H1 (cell line): ENCODE measurements around the gene ITGA11. TPM values are rescaled to one million over a fixed set of nuclear protein-coding genes. Genes with fewer than 3 reads are reported as not detected.
A peak's percentile ranks its signal among the peaks of the same experiment; 100 is the strongest.

Experiments used
- CTCF ChIA-PET: fragments of 300-600 bp; sonication (Branson Sonifier 250); formaldehyde crosslinking; loops from one replicate; lab custom pipeline; 2021; ENCODE audit not compliant: partially characterized antibody; lab: Charles Lee
- POLR2A ChIA-PET: fragments of 300-600 bp; sonication (Branson Sonifier 250); formaldehyde crosslinking; loops from one replicate; lab custom pipeline; 2021; ENCODE audit warnings: inconsistent platforms; ENCODE audit not compliant: partially characterized antibody; lab: Charles Lee
- DNase-seq, 2 experiments: peaks; one replicate each; pipeline versions ENCODE4 v3.0.0 to v3.0.0-alpha.2; 2010 to 2022; ENCODE audit warnings: low spot score in 2 of 2, low read depth in 1 of 2, mixed read lengths in 1 of 2
- FAIRE-seq: peaks from 2 replicates; lab custom pipeline; 2011; peaks lifted over from hg19 to GRCh38; lab: Jason Lieb, UNC
- H2AFZ ChIP-seq: 2 replicates; pipeline ENCODE4 v1.8.1; 2012; ENCODE audit warnings: low read length, inconsistent platforms
- H2AK5ac ChIP-seq: 2 replicates; pipeline ENCODE4 v1.6.1; 2013; ENCODE audit warnings: low read depth, low read length
- H2BK120ac ChIP-seq: replicated peaks from 2 replicates; pipeline ENCODE3; 2013; ENCODE audit warnings: low read depth, low read length, inconsistent platforms
- H2BK12ac ChIP-seq: 2 replicates; pipeline ENCODE4 v1.6.1; 2013; ENCODE audit warnings: low read depth, low read length
- H2BK15ac ChIP-seq: 2 replicates; pipeline ENCODE4 v1.6.1; 2013; ENCODE audit warnings: low read length
- H2BK20ac ChIP-seq: 2 replicates; pipeline ENCODE4 v1.6.1; 2013; ENCODE audit warnings: low read length
- H2BK5ac ChIP-seq: 2 replicates; pipeline ENCODE4 v1.6.1; 2013; ENCODE audit warnings: low read depth, low read length
- H3K14ac ChIP-seq: 2 replicates; pipeline ENCODE4 v1.6.1; 2013; ENCODE audit warnings: inconsistent platforms; ENCODE audit not compliant: insufficient read length
- H3K18ac ChIP-seq: 2 replicates; pipeline ENCODE4 v1.6.1; 2013; ENCODE audit warnings: low read length; ENCODE audit errors: extremely low read depth
- H3K23ac ChIP-seq: 2 replicates; pipeline ENCODE4 v1.6.1; 2013; ENCODE audit warnings: inconsistent platforms; ENCODE audit not compliant: insufficient read length
- H3K23me2 ChIP-seq: 2 replicates; pipeline ENCODE4 v1.6.1; 2013; ENCODE audit warnings: low read depth, low read length
- H3K27ac ChIP-seq: 2 replicates; pipeline ENCODE4 v1.6.1; 2011; ENCODE audit warnings: low read depth, low read length, inconsistent platforms
- H3K27me3 ChIP-seq, 4 experiments: replicated peaks in 1 of 4; 1 replicate in 1 of 4; 2 replicates in 3 of 4; pipeline versions ENCODE4 v1.6.1 to v1.8.1; 2011 to 2013; ENCODE audit warnings: low read length in 3 of 4, mild to moderate bottlenecking in 3 of 4, inconsistent platforms in 2 of 4, mixed read lengths in 2 of 4, moderate library complexity in 1 of 4; ENCODE audit not compliant: control insufficient read depth in 3 of 4, insufficient read depth in 3 of 4; ENCODE audit errors: extremely low read depth in 1 of 4
- H3K36me3 ChIP-seq, 4 experiments: 2 replicates each; pipeline versions ENCODE4 v1.6.1 to v1.8.1; 2011 to 2013; ENCODE audit warnings: mild to moderate bottlenecking in 4 of 4, low read length in 3 of 4, moderate library complexity in 2 of 4, control low read depth in 1 of 4, inconsistent platforms in 1 of 4; ENCODE audit not compliant: insufficient read depth in 4 of 4, control insufficient read depth in 2 of 4
- H3K4ac ChIP-seq: replicated peaks from 2 replicates; pipeline ENCODE3; 2013; ENCODE audit warnings: low read length, low read depth, mixed read lengths, inconsistent platforms; ENCODE audit not compliant: insufficient read length
- H3K4me1 ChIP-seq, 4 experiments: replicated peaks in 1 of 4; 1 replicate in 1 of 4; 2 replicates in 3 of 4; pipeline versions ENCODE4 v1.6.1 to v1.8.1; 2011 to 2013; ENCODE audit warnings: low read length in 3 of 4, inconsistent platforms in 2 of 4, mixed read lengths in 1 of 4; ENCODE audit not compliant: insufficient read depth in 4 of 4, control insufficient read depth in 3 of 4
- H3K4me2 ChIP-seq, 2 experiments: 2 replicates each; pipeline versions ENCODE4 v1.6.1 to v1.8.1; 2011 to 2013; ENCODE audit warnings: low read depth in 2 of 2, low read length in 2 of 2, control low read depth in 1 of 2, inconsistent platforms in 1 of 2, mild to moderate bottlenecking in 1 of 2; ENCODE audit not compliant: insufficient read depth in 1 of 2
- H3K4me3 ChIP-seq, 4 experiments: fragments of 200-600, 300-600 bp in 1 of 4; sonication (generic), shearing (Covaris generic), sonication (Bioruptor Twin) in 1 of 4; 2 replicates each; pipeline versions ENCODE4 v1.5.1 to v1.8.1; 2011 to 2016; ENCODE audit warnings: low read length in 4 of 4, low read depth in 3 of 4, control low read depth in 2 of 4, inconsistent platforms in 2 of 4, mild to moderate bottlenecking in 2 of 4, mixed read lengths in 1 of 4, moderate library complexity in 1 of 4; ENCODE audit not compliant: insufficient read depth in 2 of 4; ENCODE audit errors: extremely low read depth in 1 of 4
- H3K56ac ChIP-seq: replicated peaks from 2 replicates; pipeline ENCODE3; 2013; ENCODE audit warnings: low read depth, mild to moderate bottlenecking, mixed read lengths, low read length, inconsistent platforms; ENCODE audit not compliant: insufficient read length
- H3K79me1 ChIP-seq: 2 replicates; pipeline ENCODE4 v1.6.1; 2013; ENCODE audit warnings: low read depth, low read length, control low read depth
- H3K79me2 ChIP-seq, 2 experiments: 2 replicates each; pipeline versions ENCODE4 v1.6.1 to v1.8.1; 2012 to 2013; ENCODE audit warnings: low read length in 2 of 2, mild to moderate bottlenecking in 2 of 2, inconsistent platforms in 1 of 2; ENCODE audit not compliant: insufficient read depth in 2 of 2, control insufficient read depth in 1 of 2
- H3K9ac ChIP-seq, 4 experiments: replicated peaks in 1 of 4; 1 replicate in 1 of 4; 2 replicates in 3 of 4; pipeline versions ENCODE4 v1.6.1 to v1.8.1; 2011 to 2013; ENCODE audit warnings: low read depth in 3 of 4, low read length in 3 of 4, control low read depth in 2 of 4, mild to moderate bottlenecking in 2 of 4, moderate library complexity in 2 of 4, inconsistent platforms in 1 of 4; ENCODE audit errors: extremely low read depth in 1 of 4
- H3K9me3 ChIP-seq, 2 experiments: 2 replicates each; pipeline versions ENCODE4 v1.6.1 to v1.8.1; 2012 to 2013; ENCODE audit warnings: mild to moderate bottlenecking in 2 of 2, moderate library complexity in 2 of 2, control low read depth in 1 of 2, inconsistent platforms in 1 of 2, low read depth in 1 of 2, low read length in 1 of 2, mixed read lengths in 1 of 2; ENCODE audit not compliant: insufficient read depth in 2 of 2
- H4K20me1 ChIP-seq, 2 experiments: replicated peaks in 1 of 2; 2 replicates each; pipeline versions ENCODE3 to v1.8.1; 2011 to 2013; ENCODE audit warnings: inconsistent platforms in 2 of 2, low read length in 2 of 2, mild to moderate bottlenecking in 1 of 2; ENCODE audit not compliant: insufficient read depth in 2 of 2, control insufficient read depth in 1 of 2
- H4K5ac ChIP-seq: 2 replicates; pipeline ENCODE4 v1.6.1; 2013; ENCODE audit warnings: low read length, low read depth, mixed read lengths, inconsistent platforms; ENCODE audit not compliant: insufficient read length
- H4K8ac ChIP-seq: 2 replicates; pipeline ENCODE4 v1.8.0; 2013; ENCODE audit warnings: mild to moderate bottlenecking, moderate library complexity, low read length, inconsistent platforms; ENCODE audit not compliant: insufficient read depth; ENCODE audit errors: extremely low read depth
- H4K91ac ChIP-seq: replicated peaks from 2 replicates; pipeline ENCODE3; 2013; ENCODE audit warnings: low read length, mixed read lengths, inconsistent platforms; ENCODE audit not compliant: insufficient read length
- CREB1 ChIP-seq: IDR thresholded peaks from 2 replicates; pipeline ENCODE4 v1.6.1; 2012; ENCODE audit warnings: inconsistent platforms
- CTBP2 ChIP-seq: IDR thresholded peaks from 2 replicates; pipeline ENCODE4 v1.7.0; 2011; ENCODE audit warnings: borderline replicate concordance, mild to moderate bottlenecking, moderate library complexity, mixed read lengths, low read length; ENCODE audit not compliant: insufficient read depth, insufficient read length
- GABPA ChIP-seq: IDR thresholded peaks from 2 replicates; pipeline ENCODE4 v1.6.1; 2011; ENCODE audit warnings: mild to moderate bottlenecking, low read length, moderate library complexity, borderline replicate concordance; ENCODE audit not compliant: insufficient read depth
- HDAC2 ChIP-seq, 2 experiments: fragments of 300-600 bp in 1 of 2; sonication (generic) in 1 of 2; IDR thresholded peaks; 2 replicates each; pipeline ENCODE4 v1.6.1; 2011 to 2012; ENCODE audit warnings: low read depth in 2 of 2, low read length in 2 of 2, mild to moderate bottlenecking in 2 of 2, moderate library complexity in 2 of 2, borderline replicate concordance in 1 of 2, inconsistent platforms in 1 of 2
- HDAC6 ChIP-seq: IDR thresholded peaks from one replicate; pipeline ENCODE4 v1.7.1; 2012; ENCODE audit warnings: low read depth, mild to moderate bottlenecking, inconsistent platforms, low read length, moderate library complexity
- JUN ChIP-seq: IDR thresholded peaks from 2 replicates; pipeline ENCODE4 v1.6.1; 2011; ENCODE audit warnings: low read depth, mild to moderate bottlenecking, improper control_type of control experiment, low read length
- KDM5A ChIP-seq: fragments of 200-600 bp; IDR thresholded peaks from 2 replicates; pipeline ENCODE4 v1.7.1; 2012; ENCODE audit warnings: mild to moderate bottlenecking, low read length, inconsistent platforms, mixed read lengths
- POLR2AphosphoS5 ChIP-seq: IDR thresholded peaks from 2 replicates; pipeline ENCODE4 v1.6.1; 2011; ENCODE audit warnings: low read depth, low read length
- RBBP5 ChIP-seq: IDR thresholded peaks from 2 replicates; pipeline ENCODE4 v1.7.1; 2012; ENCODE audit warnings: low read depth, mild to moderate bottlenecking, inconsistent platforms, low read length, moderate library complexity, borderline replicate concordance
- SP1 ChIP-seq: IDR thresholded peaks from 2 replicates; pipeline ENCODE4 v1.6.1; 2011; ENCODE audit warnings: low read depth, low read length
- SP4 ChIP-seq: IDR thresholded peaks from 2 replicates; pipeline ENCODE4 v1.6.1; 2012; ENCODE audit warnings: low read length, inconsistent platforms
- SRF ChIP-seq: IDR thresholded peaks from 2 replicates; pipeline ENCODE4 v1.6.1; 2011; ENCODE audit warnings: mild to moderate bottlenecking, low read depth, low read length, moderate library complexity
- WGBS, 2 experiments: shearing (Covaris generic) in 1 of 2; methylation state at CpG; one replicate each; pipeline versions ENCODE4 v1.1.6 to v1.1.7; 2013 to 2015; ENCODE audit warnings: low lambda C conversion rate in 2 of 2, mixed read lengths in 2 of 2, inconsistent platforms in 1 of 2, low coverage in 1 of 2, missing lambda C conversion rate in 1 of 2; ENCODE audit not compliant: insufficient replicate concordance in 2 of 2, insufficient coverage in 1 of 2, insufficient read length in 1 of 2; ENCODE audit errors: extremely low coverage in 1 of 2, missing lambda C conversion rate in 1 of 2; 5-methylcytosine and 5-hydroxymethylcytosine counted together
- polyA plus RNA-seq, 7 experiments: library from polyadenylated mRNA; depleted of rRNA in 3 of 7; stranded (reverse) in 5 of 7; unstranded in 2 of 7; fragments of >200 nt in 5 of 7; fragments of 200-250 nt in 2 of 7; gene quantifications; 1 replicate in 5 of 7; 2 replicates in 1 of 7; 4 replicates in 1 of 7; pipeline versions ENCODE4 v1.2.1 to v1.2.3, GENCODE V29; 2011 to 2013; ENCODE audit warnings: missing spikeins in 2 of 7, mixed read lengths in 2 of 7
- total RNA-seq: library from RNA; stranded (reverse); fragmentation: NEBNext Ultra II Directional; extraction: Animal tissue kit (Norgen Biotek cat#: 25700); gene quantifications from 2 replicates; pipeline ENCODE4 v1.2.1, GENCODE V29; 2021

The ITGA11 gene
- total and polyA plus RNA-seq, 2 of the 8 experiments (the other 6 are each of a cell fraction or from before 2014, with no cell fraction given) = 0.05 to 0.06 TPM

DNA sequence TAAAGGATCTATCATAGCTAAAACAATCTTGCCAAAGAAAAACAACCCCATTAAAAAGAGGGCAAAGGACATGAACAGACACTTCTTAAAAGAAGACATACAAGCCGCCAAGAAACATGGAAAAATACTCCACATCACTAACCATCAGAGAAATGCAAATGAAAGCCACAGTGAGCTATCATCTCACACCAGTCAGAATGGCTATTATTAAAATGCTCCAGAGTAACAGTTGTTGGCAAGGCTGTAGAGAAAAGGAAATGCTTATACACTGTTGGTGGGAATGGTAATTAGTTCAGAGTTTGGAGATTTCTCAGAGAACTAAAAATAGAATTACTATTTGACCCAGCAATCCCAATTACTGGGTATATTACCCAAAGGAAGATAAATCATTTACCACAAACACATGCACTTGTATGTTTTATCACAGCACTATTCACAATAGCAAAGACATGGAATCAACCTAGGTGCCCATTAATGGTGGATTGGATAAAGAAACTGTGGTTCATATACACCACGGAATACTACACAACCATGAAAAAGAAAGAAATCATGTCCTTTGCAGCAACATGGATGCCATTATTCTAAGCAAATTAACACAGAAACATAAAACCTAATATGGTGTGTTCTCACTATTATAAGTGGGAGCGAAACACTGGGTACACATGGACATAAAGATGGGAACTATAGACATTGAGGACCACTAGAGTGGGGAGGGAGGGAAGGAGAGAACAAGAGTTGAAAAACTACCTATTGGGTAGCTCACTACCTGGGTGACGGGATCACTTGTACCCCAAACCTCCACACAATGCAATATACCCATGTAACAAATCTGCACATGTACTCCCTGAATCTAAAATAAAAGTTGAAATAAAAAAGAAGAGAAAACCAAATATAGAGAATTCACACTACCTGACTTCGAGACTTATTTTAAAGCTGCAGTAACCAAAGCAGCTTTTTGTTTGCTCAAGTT is 32.6 kb downstream of the ITGA11 start:
- no peak overlapping the region for H2BK120ac ChIP-seq
- WGBS, 2 experiments = 73% methylated on average over 5 of the region's 5 CpGs; no CpG with 5 or more reads in 1 of the 2 experiments
- H3K27ac ChIP-seq = no peak overlapping the region
- no peaks in the 10 kb centered on the region for H3K23me2 ChIP-seq
- H3K4me3 ChIP-seq = no peak overlapping the region
- POLR2A ChIA-PET = no interaction called here
- H3K4me2 ChIP-seq = no peak overlapping the region
- no peak for TF ChIP-seq JUN
- TF ChIP-seq RBBP5 = no peak
- TF ChIP-seq CREB1 = no peak
- TF ChIP-seq GABPA = no peak
- TF ChIP-seq SRF = no peak
- no peak for TF ChIP-seq HDAC6
- no peak for TF ChIP-seq POLR2AphosphoS5
- TF ChIP-seq CTBP2 = no peak
- TF ChIP-seq KDM5A = no peak
- TF ChIP-seq SP1 = no peak
- no peak for TF ChIP-seq HDAC2 (IDR thresholded peaks at IDR 0.05; ENCODE audit: borderline replicate concordance in 1 of 2, low read depth in 2 of 2, low read length in 2 of 2)
- TF ChIP-seq SP4 = no peak
- DNase-seq = peak in 1 of 2 experiments; percentile 4
- H3K9me3 ChIP-seq = no peaks in the 10 kb centered on the region
- no peaks in the 10 kb centered on the region for H4K20me1 ChIP-seq
- no peaks in the 10 kb centered on the region for H3K36me3 ChIP-seq
- no peak overlapping the region for H4K5ac ChIP-seq
- no peaks in the 10 kb centered on the region for H3K79me2 ChIP-seq
- no peak overlapping the region for H3K56ac ChIP-seq
- no peak overlapping the region for H2BK12ac ChIP-seq
- no peaks in the 10 kb centered on the region for H3K79me1 ChIP-seq
- no peak overlapping the region for H3K4ac ChIP-seq
- no peak overlapping the region for H3K18ac ChIP-seq
- no peaks in the 10 kb centered on the region for H3K4me1 ChIP-seq
- no peak overlapping the region for H2BK20ac ChIP-seq
- H3K27me3 ChIP-seq = no peaks in the 10 kb centered on the region
- H2BK5ac ChIP-seq = no peak overlapping the region
- no peak overlapping the region for H3K14ac ChIP-seq
- H2AK5ac ChIP-seq = no peak overlapping the region
- H3K23ac ChIP-seq = no peak overlapping the region
- no peak overlapping the region for H4K91ac ChIP-seq
- H3K9ac ChIP-seq = no peak overlapping the region
- CTCF ChIA-PET = interaction anchor here (0.9 kb wide), 1 partner anchor 13 kb away, joined by 3 read pairs; no protein-coding TSS in a partner anchor
- FAIRE-seq = no peak
- no peak overlapping the region for H2AFZ ChIP-seq
- no peak overlapping the region for H2BK15ac ChIP-seq
- H4K8ac ChIP-seq = no peak overlapping the region
